K562 (cell line): Measurements from ENCODE around the gene STX3. TPM values are rescaled to one million over a fixed set of nuclear protein-coding genes. Genes with fewer than 3 reads are reported as not detected.
A peak's percentile ranks its signal among the peaks of the same experiment; 100 is the strongest.

Experiments used
- CBFA2T3 ChIP-seq: fragments of 450-650 bp; IDR thresholded peaks from 2 replicates; pipeline ENCODE4 v1.6.1; 2017
- CCNT2 ChIP-seq: IDR thresholded peaks from 2 replicates; pipeline ENCODE4 v1.6.1; 2011; ENCODE audit warnings: borderline replicate concordance, low read depth, mild to moderate bottlenecking, moderate library complexity, mixed read lengths, low read length; ENCODE audit not compliant: insufficient read length; ENCODE audit errors: extremely low read depth
- DPF2 ChIP-seq: fragments of 450-650 bp; IDR thresholded peaks from 2 replicates; pipeline ENCODE4 v1.6.1; 2016
- HDAC1 ChIP-seq, 2 experiments: fragments of 450-650 bp; IDR thresholded peaks; 2 replicates each; pipeline ENCODE4 v1.6.1; 2016 to 2017; ENCODE audit warnings: inconsistent platforms in 1 of 2, mild to moderate bottlenecking in 1 of 2, moderate library complexity in 1 of 2
- HNRNPL ChIP-seq: fragments of 200-400 bp; formaldehyde crosslinking; IDR thresholded peaks from 2 replicates; pipeline ENCODE4 v1.6.1; 2017; ENCODE audit warnings: low read depth, mild to moderate bottlenecking, low read length
- ILK ChIP-seq: fragments of 450-650 bp; IDR thresholded peaks from 2 replicates; pipeline ENCODE4 v1.6.1; 2016; ENCODE audit warnings: missing genetic modification characterization, low read depth, mild to moderate bottlenecking, missing compliant biosample characterization, moderate library complexity, borderline replicate concordance
- KAT7 ChIP-seq: sonication (generic); formaldehyde crosslinking; IDR thresholded peaks from 2 replicates; pipeline ENCODE4 v1.8.0; 2022; ENCODE audit warnings: missing genetic modification reagents, mild to moderate bottlenecking, borderline replicate concordance
- MAFF ChIP-seq: IDR thresholded peaks from 2 replicates; pipeline ENCODE4 v1.6.1; 2012; ENCODE audit warnings: low read length, improper control_type of control experiment
- MYC ChIP-seq, 2 experiments: fragments of 250-450 bp in 1 of 2; sonication (Bioruptor Pico) in 1 of 2; IDR thresholded peaks; 2 replicates each; pipeline versions ENCODE4 v1.5.1 to v1.6.1; 2012 to 2021; ENCODE audit warnings: low read depth in 2 of 2, borderline replicate concordance in 1 of 2, improper control_type of control experiment in 1 of 2, low read length in 1 of 2, mild to moderate bottlenecking in 1 of 2, moderate library complexity in 1 of 2
- NCOR1 ChIP-seq: fragments of 450-650 bp; IDR thresholded peaks from 2 replicates; pipeline ENCODE4 v1.6.1; 2016; ENCODE audit warnings: mild to moderate bottlenecking, moderate library complexity
- NFE2L1 ChIP-seq: fragments of 450-650 bp; IDR thresholded peaks from 2 replicates; pipeline ENCODE4 v1.6.1; 2016; ENCODE audit warnings: missing genetic modification characterization, low read depth, mild to moderate bottlenecking, missing compliant biosample characterization, moderate library complexity, borderline replicate concordance
- NFRKB ChIP-seq: fragments of 450-650 bp; IDR thresholded peaks from 2 replicates; pipeline ENCODE4 v1.6.1; 2016; ENCODE audit warnings: low read depth
- TARDBP ChIP-seq: fragments of 450-650 bp; IDR thresholded peaks from 2 replicates; pipeline ENCODE4 v1.6.1; 2016
- ZBTB1 ChIP-seq: sonication (generic); formaldehyde crosslinking; IDR thresholded peaks from 2 replicates; pipeline ENCODE4 v1.8.1; 2023; ENCODE audit warnings: missing genetic modification reagents, low read depth, mild to moderate bottlenecking, borderline replicate concordance
- ZBTB33 ChIP-seq: sonication (generic); formaldehyde crosslinking; IDR thresholded peaks from 2 replicates; pipeline ENCODE4 v1.8.1; 2023; ENCODE audit warnings: mild to moderate bottlenecking, missing genetic modification reagents
- ZNF121 ChIP-seq: sonication (generic); formaldehyde crosslinking; conservative IDR thresholded peaks from 2 replicates; pipeline ENCODE4 v1.8.0; 2022; ENCODE audit warnings: missing genetic modification reagents
- ZNF507 ChIP-seq: conservative IDR thresholded peaks from 2 replicates; pipeline ENCODE4 v1.6.1; 2017; ENCODE audit warnings: missing genetic modification characterization, missing compliant biosample characterization
- ZNF830 ChIP-seq: fragments of 250-450 bp; sonication (Bioruptor Pico); IDR thresholded peaks from 2 replicates; pipeline ENCODE4 v1.5.0; 2021; ENCODE audit warnings: mild to moderate bottlenecking
- ZSCAN29 ChIP-seq: fragments of 450-650 bp; IDR thresholded peaks from 2 replicates; pipeline ENCODE4 v1.6.1; 2017
- polyA plus RNA-seq, 8 experiments: library from polyadenylated mRNA; depleted of rRNA in 4 of 8; stranded (reverse) in 5 of 8; unstranded in 3 of 8; fragments of >200 nt; fragmentation: Nextera tagmentation in 2 of 8; fragmentation: Illumina TruSeq in 1 of 8; extraction: Ambion mirVana in 2 of 8; extraction: Trizol in 1 of 8; gene quantifications; 2 replicates each; pipeline versions ENCODE4 v1.2.1 to v1.2.3, GENCODE V29; 2011 to 2014; ENCODE audit warnings: inconsistent platforms in 1 of 8, missing spikeins in 1 of 8
- total RNA-seq, 7 experiments: library from RNA; depleted of rRNA in 6 of 7; stranded (reverse); fragments of >200 nt in 6 of 7; fragmentation: Illumina TruSeq in 2 of 7; extraction: Trizol in 2 of 7; gene quantifications; 2 replicates each; pipeline versions ENCODE4 v1.2.1 to v1.2.3, GENCODE V29; 2011 to 2021; ENCODE audit warnings: low replicate concordance in 1 of 7
- TF ChIP-seq, protein P1 (sequence below): fragments of 450-650 bp; IDR thresholded peaks from one replicate; pipeline ENCODE4 v1.6.1; 2018; ENCODE audit warnings: mild to moderate bottlenecking, moderate library complexity; ENCODE audit not compliant: partially characterized antibody
- TF ChIP-seq, protein P2 (sequence below): fragments of 450-650 bp; IDR thresholded peaks from 2 replicates; pipeline ENCODE4 v1.6.1; 2014; ENCODE audit warnings: low read depth, mild to moderate bottlenecking, moderate library complexity, borderline replicate concordance
- TF ChIP-seq, protein P3 (sequence below): fragments of 450-650 bp; IDR thresholded peaks from 2 replicates; pipeline ENCODE4 v1.6.1; 2016; ENCODE audit warnings: low read depth, mild to moderate bottlenecking, moderate library complexity

The STX3 gene
- total and polyA plus RNA-seq, 9 of the 15 experiments (the other 6 are each of a cell fraction or from before 2014, with no cell fraction given) = 12.0 to 91.6 (median 48.7) TPM

- TF ChIP-seq MAFF (no peak), ZNF830 (no peak), DPF2 (no peak), ZSCAN29 (no peak), ZBTB33 (CRISPR knock-in tag) (peak; percentile 57; the same call in 1 of the 2 replicates), ZBTB1 (CRISPR knock-in tag) (no peak), ILK (tag) (no peak), NFE2L1 (no peak), NCOR1 (no peak), MYC (IDR thresholded peaks at IDR 0.05; ENCODE audit: low read depth, low read length) (peak; percentile 80), MYC (CRISPR knock-in tag; IDR thresholded peaks at IDR 0.05; ENCODE audit: borderline replicate concordance, low read depth) (no peak), TARDBP (no peak), KAT7 (no peak), HNRNPL (no peak), NFRKB (no peak), ZNF121 (CRISPR knock-in tag) (no peak), HDAC1 (IDR thresholded peaks at IDR 0.05) (peak in 1 of 2 experiments; percentile 18; a peak in 1 of 4 replicates), ZNF507 (tag) (no peak), CBFA2T3 (no peak), CCNT2 (no peak)
- TF ChIP-seq, protein P1, sequence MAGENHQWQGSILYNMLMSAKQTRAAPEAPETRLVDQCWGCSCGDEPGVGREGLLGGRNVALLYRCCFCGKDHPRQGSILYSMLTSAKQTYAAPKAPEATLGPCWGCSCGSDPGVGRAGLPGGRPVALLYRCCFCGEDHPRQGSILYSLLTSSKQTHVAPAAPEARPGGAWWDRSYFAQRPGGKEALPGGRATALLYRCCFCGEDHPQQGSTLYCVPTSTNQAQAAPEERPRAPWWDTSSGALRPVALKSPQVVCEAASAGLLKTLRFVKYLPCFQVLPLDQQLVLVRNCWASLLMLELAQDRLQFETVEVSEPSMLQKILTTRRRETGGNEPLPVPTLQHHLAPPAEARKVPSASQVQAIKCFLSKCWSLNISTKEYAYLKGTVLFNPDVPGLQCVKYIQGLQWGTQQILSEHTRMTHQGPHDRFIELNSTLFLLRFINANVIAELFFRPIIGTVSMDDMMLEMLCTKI = no peak
- TF ChIP-seq, protein P2, sequence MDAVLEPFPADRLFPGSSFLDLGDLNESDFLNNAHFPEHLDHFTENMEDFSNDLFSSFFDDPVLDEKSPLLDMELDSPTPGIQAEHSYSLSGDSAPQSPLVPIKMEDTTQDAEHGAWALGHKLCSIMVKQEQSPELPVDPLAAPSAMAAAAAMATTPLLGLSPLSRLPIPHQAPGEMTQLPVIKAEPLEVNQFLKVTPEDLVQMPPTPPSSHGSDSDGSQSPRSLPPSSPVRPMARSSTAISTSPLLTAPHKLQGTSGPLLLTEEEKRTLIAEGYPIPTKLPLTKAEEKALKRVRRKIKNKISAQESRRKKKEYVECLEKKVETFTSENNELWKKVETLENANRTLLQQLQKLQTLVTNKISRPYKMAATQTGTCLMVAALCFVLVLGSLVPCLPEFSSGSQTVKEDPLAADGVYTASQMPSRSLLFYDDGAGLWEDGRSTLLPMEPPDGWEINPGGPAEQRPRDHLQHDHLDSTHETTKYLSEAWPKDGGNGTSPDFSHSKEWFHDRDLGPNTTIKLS = no peak
- TF ChIP-seq, protein P3, sequence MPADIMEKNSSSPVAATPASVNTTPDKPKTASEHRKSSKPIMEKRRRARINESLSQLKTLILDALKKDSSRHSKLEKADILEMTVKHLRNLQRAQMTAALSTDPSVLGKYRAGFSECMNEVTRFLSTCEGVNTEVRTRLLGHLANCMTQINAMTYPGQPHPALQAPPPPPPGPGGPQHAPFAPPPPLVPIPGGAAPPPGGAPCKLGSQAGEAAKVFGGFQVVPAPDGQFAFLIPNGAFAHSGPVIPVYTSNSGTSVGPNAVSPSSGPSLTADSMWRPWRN = no peak
Observed at GRCh38 chr11:59802639-59803176, 47.5 kb downstream of the STX3 start (continued).
